ENCODE data around the gene PSMB4. TPM values are rescaled to one million over a fixed set of nuclear protein-coding genes. Genes with fewer than 3 reads are reported as not detected.

The PSMB4 gene
- polyA plus RNA-seq, 1 donor (not counting 4 experiments of a cell fraction or from before 2014, with no cell fraction given), result 340 TPM

DNA sequence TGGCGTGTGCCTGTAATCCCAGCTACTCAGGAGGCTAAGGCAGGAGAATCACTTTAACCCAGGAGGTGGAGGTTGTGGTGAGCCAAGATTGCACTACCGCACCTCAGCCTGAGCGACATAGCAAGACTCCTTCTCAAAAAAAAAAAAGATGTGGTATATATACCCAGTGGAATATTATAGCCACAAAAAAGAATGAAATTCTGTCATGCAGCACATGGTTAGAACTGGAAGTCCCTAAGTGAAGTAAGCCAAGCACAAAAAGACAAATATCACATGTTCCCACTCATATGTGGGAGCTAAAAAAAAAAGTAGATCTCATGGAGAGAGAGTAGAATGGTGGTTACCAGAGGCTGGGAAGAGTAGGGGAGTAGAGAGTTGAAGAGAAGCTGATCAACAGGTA is 18.7 kb downstream of the PSMB4 start:
- dilution Hi-C loops (cut with MboI; ENCODE audit: extremely low pct_ligation_motif_present, low sequenced_read_pairs), result no loop called here

GRCh38 chr1:151419819-151420218 is 20.4 kb downstream of the PSMB4 start:
- H2AFZ ChIP-seq (ENCODE audit: control insufficient read depth, low read length), result no peak overlapping the region
- H3K27me3 ChIP-seq (ENCODE audit: control insufficient read depth, extremely low read depth, insufficient read depth, low read length), result no peaks in the 10 kb centered on the region
- DNase-seq (ENCODE audit: low read depth, low spot score) (no peak), FAIRE-seq (no peak)
- H3K36me3 ChIP-seq (ENCODE audit: control insufficient read depth in 2 of 2, extremely low read depth in 1 of 2, insufficient read depth in 2 of 2, low read length in 2 of 2), result peaks cover 6 to 25% of the 10 kb centered on the region in 2 experiments
- no peaks in the 10 kb centered on the region for H3K9me3 ChIP-seq (ENCODE audit: control insufficient read depth, low read depth, low read length)
- H3K4me1 ChIP-seq (ENCODE audit: control insufficient read depth, extremely low read depth, insufficient read depth, low read length), result peaks cover 2% of the 10 kb centered on the region
- no peak for TF ChIP-seq EZH2 (IDR thresholded peaks at IDR 0.05; ENCODE audit: low read length)
- TF ChIP-seq, protein P1, sequence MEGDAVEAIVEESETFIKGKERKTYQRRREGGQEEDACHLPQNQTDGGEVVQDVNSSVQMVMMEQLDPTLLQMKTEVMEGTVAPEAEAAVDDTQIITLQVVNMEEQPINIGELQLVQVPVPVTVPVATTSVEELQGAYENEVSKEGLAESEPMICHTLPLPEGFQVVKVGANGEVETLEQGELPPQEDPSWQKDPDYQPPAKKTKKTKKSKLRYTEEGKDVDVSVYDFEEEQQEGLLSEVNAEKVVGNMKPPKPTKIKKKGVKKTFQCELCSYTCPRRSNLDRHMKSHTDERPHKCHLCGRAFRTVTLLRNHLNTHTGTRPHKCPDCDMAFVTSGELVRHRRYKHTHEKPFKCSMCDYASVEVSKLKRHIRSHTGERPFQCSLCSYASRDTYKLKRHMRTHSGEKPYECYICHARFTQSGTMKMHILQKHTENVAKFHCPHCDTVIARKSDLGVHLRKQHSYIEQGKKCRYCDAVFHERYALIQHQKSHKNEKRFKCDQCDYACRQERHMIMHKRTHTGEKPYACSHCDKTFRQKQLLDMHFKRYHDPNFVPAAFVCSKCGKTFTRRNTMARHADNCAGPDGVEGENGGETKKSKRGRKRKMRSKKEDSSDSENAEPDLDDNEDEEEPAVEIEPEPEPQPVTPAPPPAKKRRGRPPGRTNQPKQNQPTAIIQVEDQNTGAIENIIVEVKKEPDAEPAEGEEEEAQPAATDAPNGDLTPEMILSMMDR (optimal IDR thresholded peaks at IDR 0.05 in 1 of 3, IDR thresholded peaks at IDR 0.05 in 1 of 3, conservative IDR thresholded peaks at IDR 0.05 in 1 of 3; ENCODE audit: extremely low read depth in 1 of 3, insufficient read depth in 2 of 3, low read length in 3 of 3), result no peak
- no peak overlapping the region for H3K4me3 ChIP-seq (ENCODE audit: control insufficient read depth in 2 of 3, extremely low read depth in 1 of 3, insufficient read depth in 2 of 3, low read depth in 1 of 3, low read length in 3 of 3)
- dilution Hi-C loops (cut with MboI; ENCODE audit: extremely low pct_ligation_motif_present, low sequenced_read_pairs), result no loop called here
- H3K79me2 ChIP-seq (ENCODE audit: control insufficient read depth, insufficient read depth, low read length), result no peaks in the 10 kb centered on the region
- H4K20me1 ChIP-seq (ENCODE audit: control insufficient read depth, extremely low read depth, insufficient read depth, low read length), result no peaks in the 10 kb centered on the region
- H3K4me2 ChIP-seq (ENCODE audit: control insufficient read depth, extremely low read depth, insufficient read depth, low read depth, low read length), result no peak overlapping the region
- no peak overlapping the region for H3K9ac ChIP-seq (ENCODE audit: control insufficient read depth, extremely low read depth, insufficient read depth, low read length)
- no peak overlapping the region for H3K27ac ChIP-seq (ENCODE audit: control insufficient read depth, insufficient read depth, low read length)
- no peaks in the 10 kb centered on the region for H3K9me1 ChIP-seq (ENCODE audit: control insufficient read depth, extremely low read depth, insufficient read depth, low read length)

More for the DNA sequence above, 18.7 kb downstream of the PSMB4 start:
- DNase-seq (ENCODE audit: low read depth, low spot score) (no peak), FAIRE-seq (no peak)
- Histone ChIP-seq H3K9ac (ENCODE audit: control insufficient read depth, extremely low read depth, insufficient read depth, low read length) (no peak overlapping the region), H3K9me1 (ENCODE audit: control insufficient read depth, extremely low read depth, insufficient read depth, low read length) (no peaks in the 10 kb centered on the region), H3K36me3 (ENCODE audit: control insufficient read depth in 2 of 2, extremely low read depth in 1 of 2, insufficient read depth in 2 of 2, low read length in 2 of 2) (peaks cover 3 to 15% of the 10 kb centered on the region in 2 experiments), H3K4me3 (ENCODE audit: control insufficient read depth in 2 of 3, extremely low read depth in 1 of 3, insufficient read depth in 2 of 3, low read depth in 1 of 3, low read length in 3 of 3) (no peak overlapping the region), H3K9me3 (ENCODE audit: control insufficient read depth, low read depth, low read length) (no peaks in the 10 kb centered on the region), H3K27me3 (ENCODE audit: control insufficient read depth, extremely low read depth, insufficient read depth, low read length) (no peaks in the 10 kb centered on the region), H3K4me2 (ENCODE audit: control insufficient read depth, extremely low read depth, insufficient read depth, low read depth, low read length) (no peak overlapping the region), H3K79me2 (ENCODE audit: control insufficient read depth, insufficient read depth, low read length) (no peaks in the 10 kb centered on the region), H2AFZ (ENCODE audit: control insufficient read depth, low read length) (no peak overlapping the region), H3K4me1 (ENCODE audit: control insufficient read depth, extremely low read depth, insufficient read depth, low read length) (peaks cover 2% of the 10 kb centered on the region), H3K27ac (ENCODE audit: control insufficient read depth, insufficient read depth, low read length) (no peak overlapping the region), H4K20me1 (ENCODE audit: control insufficient read depth, extremely low read depth, insufficient read depth, low read length) (no peaks in the 10 kb centered on the region)
- TF ChIP-seq, protein P1 (optimal IDR thresholded peaks at IDR 0.05 in 1 of 3, IDR thresholded peaks at IDR 0.05 in 1 of 3, conservative IDR thresholded peaks at IDR 0.05 in 1 of 3; ENCODE audit: extremely low read depth in 1 of 3, insufficient read depth in 2 of 3, low read length in 3 of 3), result no peak
- no peak for TF ChIP-seq EZH2 (IDR thresholded peaks at IDR 0.05; ENCODE audit: low read length)

Data from keratinocyte (primary cell).